GM12878 (cell line): ENCODE results near the gene ZNF655. TPM values are rescaled to one million over a fixed set of nuclear protein-coding genes. Genes with fewer than 3 reads are reported as not detected.

Source experiments
- BACH1 ChIP-seq: fragments of 450-650 bp; IDR thresholded peaks from 2 replicates; pipeline ENCODE4 v1.6.1; 2017; ENCODE audit warnings: mild to moderate bottlenecking, borderline replicate concordance
- CBX3 ChIP-seq: fragments of 200-600 bp; sonication (generic); IDR thresholded peaks from 2 replicates; pipeline ENCODE4 v1.6.1; 2016; ENCODE audit warnings: low read depth, borderline replicate concordance
- CBX5 ChIP-seq: sonication (generic); IDR thresholded peaks from 2 replicates; pipeline ENCODE4 v1.6.1; 2016; ENCODE audit warnings: low read depth, moderate library complexity, mild to moderate bottlenecking, inconsistent platforms
- DPF2 ChIP-seq: fragments of 450-650 bp; IDR thresholded peaks from 2 replicates; pipeline ENCODE4 v1.6.1; 2017; ENCODE audit warnings: mild to moderate bottlenecking
- IKZF2 ChIP-seq, 2 experiments: fragments of 450-650 bp; IDR thresholded peaks; 2 replicates each; pipeline ENCODE4 v1.6.1; 2017; ENCODE audit warnings: mild to moderate bottlenecking in 2 of 2, moderate library complexity in 2 of 2
- NFXL1 ChIP-seq: fragments of 450-650 bp; IDR thresholded peaks from 2 replicates; pipeline ENCODE4 v1.6.1; 2017; ENCODE audit warnings: antibody characterized with exemption, mild to moderate bottlenecking, borderline replicate concordance
- NFYA ChIP-seq: IDR thresholded peaks from 2 replicates; pipeline ENCODE4 v1.6.1; 2011; ENCODE audit warnings: low read depth, mild to moderate bottlenecking, low read length, improper control_type of control experiment, borderline replicate concordance
- NFYB ChIP-seq: IDR thresholded peaks from 2 replicates; pipeline ENCODE4 v1.6.1; 2011; ENCODE audit warnings: low read depth, mild to moderate bottlenecking, low read length, improper control_type of control experiment, moderate library complexity; ENCODE audit not compliant: insufficient read depth
- NRF1 ChIP-seq: conservative IDR thresholded peaks from 2 replicates; pipeline ENCODE4 v1.6.1; 2011; ENCODE audit warnings: mild to moderate bottlenecking, low read depth, low read length, improper control_type of control experiment
- POLR2AphosphoS2 ChIP-seq: IDR thresholded peaks from 2 replicates; pipeline ENCODE4 v1.6.1; 2011; ENCODE audit warnings: low read depth, mild to moderate bottlenecking, low read length, improper control_type of control experiment, moderate library complexity
- RB1 ChIP-seq: fragments of 450-650 bp; formaldehyde crosslinking; IDR thresholded peaks from 2 replicates; pipeline ENCODE4 v1.6.1; 2017; ENCODE audit warnings: mild to moderate bottlenecking, borderline replicate concordance
- SIN3A ChIP-seq: IDR thresholded peaks from 2 replicates; pipeline ENCODE4 v1.6.1; 2012; ENCODE audit warnings: low read depth, low read length, improper control_type of control experiment
- SMARCA5 ChIP-seq: fragments of 450-650 bp; IDR thresholded peaks from 2 replicates; pipeline ENCODE4 v1.6.1; 2017; ENCODE audit warnings: mild to moderate bottlenecking
- SMC3 ChIP-seq: IDR thresholded peaks from 2 replicates; pipeline ENCODE4 v1.6.1; 2011; ENCODE audit warnings: low read length, improper control_type of control experiment, borderline replicate concordance
- SUPT20H ChIP-seq: IDR thresholded peaks from 2 replicates; pipeline ENCODE4 v1.6.1; 2011; ENCODE audit warnings: low read depth, mild to moderate bottlenecking, low read length, moderate library complexity, borderline replicate concordance; ENCODE audit not compliant: control insufficient read depth
- TAF1 ChIP-seq: IDR thresholded peaks from 2 replicates; pipeline ENCODE4 v1.6.1; 2011; ENCODE audit warnings: mild to moderate bottlenecking, low read depth, low read length, borderline replicate concordance
- ZNF24 ChIP-seq: fragments of 450-650 bp; IDR thresholded peaks from 2 replicates; pipeline ENCODE4 v1.6.1; 2017; ENCODE audit warnings: antibody characterized with exemption, mild to moderate bottlenecking
- polyA plus RNA-seq, 11 experiments: library from polyadenylated mRNA; depleted of rRNA in 4 of 11; unstranded in 6 of 11; stranded (reverse) in 5 of 11; fragments of >200 nt; fragmentation: Nextera tagmentation in 4 of 11; fragmentation: Illumina TruSeq in 1 of 11; extraction: Ambion mirVana in 4 of 11; extraction: Trizol in 1 of 11; gene quantifications; 1 replicate in 1 of 11; 2 replicates in 10 of 11; pipeline versions ENCODE4 v1.2.1 to v1.2.3, GENCODE V29; 2011 to 2016; ENCODE audit warnings: inconsistent platforms in 2 of 11, missing spikeins in 2 of 11, low read depth in 1 of 11
- total RNA-seq, 4 experiments: library from RNA; depleted of rRNA in 3 of 4; stranded (reverse); fragments of >200 nt in 3 of 4; fragmentation: Illumina TruSeq in 1 of 4; extraction: Trizol in 1 of 4; gene quantifications; 2 replicates each; pipeline versions ENCODE4 v1.2.1 to v1.2.3, GENCODE V29; 2013 to 2021
- TF ChIP-seq, protein P1 (sequence below): fragments of 450-650 bp; IDR thresholded peaks from 2 replicates; pipeline ENCODE4 v1.6.1; 2016; ENCODE audit warnings: mild to moderate bottlenecking, moderate library complexity, borderline replicate concordance
- TF ChIP-seq, protein P2 (sequence below): fragments of 450-650 bp; IDR thresholded peaks from 2 replicates; pipeline ENCODE4 v1.6.1; 2018; ENCODE audit warnings: mild to moderate bottlenecking, low read depth, moderate library complexity; ENCODE audit not compliant: partially characterized antibody
- TF ChIP-seq, protein P3 (sequence below): IDR thresholded peaks from 2 replicates; pipeline ENCODE4 v1.6.1; 2011; ENCODE audit warnings: low read depth, mild to moderate bottlenecking, low read length, moderate library complexity, borderline replicate concordance; ENCODE audit errors: extremely low read depth
- TF ChIP-seq, protein P4 (sequence below): IDR thresholded peaks from 2 replicates; pipeline ENCODE4 v1.6.1; 2012; ENCODE audit warnings: low read depth, low read length, improper control_type of control experiment

The ZNF655 gene
- total and polyA plus RNA-seq, 10 of the 15 experiments (the other 5 are each of a cell fraction or from before 2014, with no cell fraction given), result 14.5 to 107 (median 52.8) TPM

DNA sequence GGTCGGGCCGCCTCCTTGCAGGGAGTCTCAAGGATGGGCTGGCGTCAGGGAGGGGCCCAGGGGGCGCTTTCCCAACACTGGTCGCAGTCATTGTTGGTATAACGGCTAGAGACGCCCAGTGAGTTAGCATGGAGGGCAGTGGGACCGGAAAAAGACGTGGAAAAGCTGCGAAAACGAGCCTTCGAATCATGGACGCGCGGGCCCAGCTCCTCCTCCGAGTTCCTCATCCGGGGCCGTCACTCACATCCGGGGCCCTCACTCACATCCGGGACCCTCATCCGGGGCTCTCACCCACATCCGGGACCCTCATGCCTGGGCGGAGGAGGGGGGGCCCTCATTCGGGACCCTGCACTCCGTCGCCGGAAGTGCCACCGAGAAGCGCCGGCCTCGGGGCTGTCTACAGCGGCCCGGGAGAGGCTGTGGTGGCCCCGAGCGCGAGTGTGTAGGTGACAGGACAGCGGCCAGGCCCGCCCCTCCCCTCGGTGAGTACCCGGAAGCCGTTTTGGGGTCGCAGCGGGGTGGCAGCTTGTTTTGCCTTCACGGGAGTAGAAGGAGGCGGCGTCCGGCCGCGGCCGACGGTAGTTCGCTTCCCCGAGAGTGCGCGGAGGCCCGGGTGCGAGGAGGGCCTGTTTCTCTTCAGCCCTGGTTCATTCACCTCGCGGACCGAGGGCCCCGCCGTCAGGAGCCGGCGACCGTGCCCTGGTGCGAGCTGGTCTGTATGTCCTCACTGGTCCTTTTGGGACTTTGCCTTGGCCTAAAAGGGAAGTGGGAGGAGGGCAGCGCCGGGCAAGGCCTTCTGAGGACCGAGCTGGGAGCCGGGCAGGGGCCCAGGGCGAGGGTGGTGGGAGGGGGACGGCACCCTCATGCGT is at the start of gene ZNF655 (continued):
- no peak; the same call in none of the 2 replicates for TF ChIP-seq DPF2
- TF ChIP-seq NFYB, result 0 out of 2 replicates have a peak, but pooled peaks have one; percentile 13
- no peak for TF ChIP-seq NFXL1
- peak; percentile 31; the same call in 1 of the 2 replicates for TF ChIP-seq RB1
- no peak for TF ChIP-seq NRF1
- no peak for TF ChIP-seq SMARCA5
- TF ChIP-seq, protein P1, sequence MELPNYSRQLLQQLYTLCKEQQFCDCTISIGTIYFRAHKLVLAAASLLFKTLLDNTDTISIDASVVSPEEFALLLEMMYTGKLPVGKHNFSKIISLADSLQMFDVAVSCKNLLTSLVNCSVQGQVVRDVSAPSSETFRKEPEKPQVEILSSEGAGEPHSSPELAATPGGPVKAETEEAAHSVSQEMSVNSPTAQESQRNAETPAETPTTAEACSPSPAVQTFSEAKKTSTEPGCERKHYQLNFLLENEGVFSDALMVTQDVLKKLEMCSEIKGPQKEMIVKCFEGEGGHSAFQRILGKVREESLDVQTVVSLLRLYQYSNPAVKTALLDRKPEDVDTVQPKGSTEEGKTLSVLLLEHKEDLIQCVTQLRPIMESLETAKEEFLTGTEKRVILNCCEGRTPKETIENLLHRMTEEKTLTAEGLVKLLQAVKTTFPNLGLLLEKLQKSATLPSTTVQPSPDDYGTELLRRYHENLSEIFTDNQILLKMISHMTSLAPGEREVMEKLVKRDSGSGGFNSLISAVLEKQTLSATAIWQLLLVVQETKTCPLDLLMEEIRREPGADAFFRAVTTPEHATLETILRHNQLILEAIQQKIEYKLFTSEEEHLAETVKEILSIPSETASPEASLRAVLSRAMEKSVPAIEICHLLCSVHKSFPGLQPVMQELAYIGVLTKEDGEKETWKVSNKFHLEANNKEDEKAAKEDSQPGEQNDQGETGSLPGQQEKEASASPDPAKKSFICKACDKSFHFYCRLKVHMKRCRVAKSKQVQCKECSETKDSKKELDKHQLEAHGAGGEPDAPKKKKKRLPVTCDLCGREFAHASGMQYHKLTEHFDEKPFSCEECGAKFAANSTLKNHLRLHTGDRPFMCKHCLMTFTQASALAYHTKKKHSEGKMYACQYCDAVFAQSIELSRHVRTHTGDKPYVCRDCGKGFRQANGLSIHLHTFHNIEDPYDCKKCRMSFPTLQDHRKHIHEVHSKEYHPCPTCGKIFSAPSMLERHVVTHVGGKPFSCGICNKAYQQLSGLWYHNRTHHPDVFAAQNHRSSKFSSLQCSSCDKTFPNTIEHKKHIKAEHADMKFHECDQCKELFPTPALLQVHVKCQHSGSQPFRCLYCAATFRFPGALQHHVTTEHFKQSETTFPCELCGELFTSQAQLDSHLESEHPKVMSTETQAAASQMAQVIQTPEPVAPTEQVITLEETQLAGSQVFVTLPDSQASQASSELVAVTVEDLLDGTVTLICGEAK, result peak; percentile 86; the same call in 1 of the 2 replicates
- TF ChIP-seq, protein P2, sequence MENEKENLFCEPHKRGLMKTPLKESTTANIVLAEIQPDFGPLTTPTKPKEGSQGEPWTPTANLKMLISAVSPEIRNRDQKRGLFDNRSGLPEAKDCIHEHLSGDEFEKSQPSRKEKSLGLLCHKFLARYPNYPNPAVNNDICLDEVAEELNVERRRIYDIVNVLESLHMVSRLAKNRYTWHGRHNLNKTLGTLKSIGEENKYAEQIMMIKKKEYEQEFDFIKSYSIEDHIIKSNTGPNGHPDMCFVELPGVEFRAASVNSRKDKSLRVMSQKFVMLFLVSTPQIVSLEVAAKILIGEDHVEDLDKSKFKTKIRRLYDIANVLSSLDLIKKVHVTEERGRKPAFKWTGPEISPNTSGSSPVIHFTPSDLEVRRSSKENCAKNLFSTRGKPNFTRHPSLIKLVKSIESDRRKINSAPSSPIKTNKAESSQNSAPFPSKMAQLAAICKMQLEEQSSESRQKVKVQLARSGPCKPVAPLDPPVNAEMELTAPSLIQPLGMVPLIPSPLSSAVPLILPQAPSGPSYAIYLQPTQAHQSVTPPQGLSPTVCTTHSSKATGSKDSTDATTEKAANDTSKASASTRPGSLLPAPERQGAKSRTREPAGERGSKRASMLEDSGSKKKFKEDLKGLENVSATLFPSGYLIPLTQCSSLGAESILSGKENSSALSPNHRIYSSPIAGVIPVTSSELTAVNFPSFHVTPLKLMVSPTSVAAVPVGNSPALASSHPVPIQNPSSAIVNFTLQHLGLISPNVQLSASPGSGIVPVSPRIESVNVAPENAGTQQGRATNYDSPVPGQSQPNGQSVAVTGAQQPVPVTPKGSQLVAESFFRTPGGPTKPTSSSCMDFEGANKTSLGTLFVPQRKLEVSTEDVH, result peak; percentile 100
- TF ChIP-seq, protein P3, sequence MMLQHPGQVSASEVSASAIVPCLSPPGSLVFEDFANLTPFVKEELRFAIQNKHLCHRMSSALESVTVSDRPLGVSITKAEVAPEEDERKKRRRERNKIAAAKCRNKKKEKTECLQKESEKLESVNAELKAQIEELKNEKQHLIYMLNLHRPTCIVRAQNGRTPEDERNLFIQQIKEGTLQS, result peak; percentile 7; the same call in 1 of the 2 replicates
- no peak for TF ChIP-seq SUPT20H
- peak; percentile 14 to 99; a peak in 2 of 4 replicates for TF ChIP-seq IKZF2 (IDR thresholded peaks at IDR 0.05)
- no peak for TF ChIP-seq CBX3
- TF ChIP-seq CBX5, result no peak
- peak; percentile 79 for TF ChIP-seq SIN3A
- TF ChIP-seq ZNF24, result no peak
- TF ChIP-seq TAF1, result peak; percentile 66; the same call in 1 of the 2 replicates
- peak; percentile 92 for TF ChIP-seq POLR2AphosphoS2
- TF ChIP-seq BACH1, result peak; percentile 29
- no peak for TF ChIP-seq SMC3
- TF ChIP-seq, protein P4, sequence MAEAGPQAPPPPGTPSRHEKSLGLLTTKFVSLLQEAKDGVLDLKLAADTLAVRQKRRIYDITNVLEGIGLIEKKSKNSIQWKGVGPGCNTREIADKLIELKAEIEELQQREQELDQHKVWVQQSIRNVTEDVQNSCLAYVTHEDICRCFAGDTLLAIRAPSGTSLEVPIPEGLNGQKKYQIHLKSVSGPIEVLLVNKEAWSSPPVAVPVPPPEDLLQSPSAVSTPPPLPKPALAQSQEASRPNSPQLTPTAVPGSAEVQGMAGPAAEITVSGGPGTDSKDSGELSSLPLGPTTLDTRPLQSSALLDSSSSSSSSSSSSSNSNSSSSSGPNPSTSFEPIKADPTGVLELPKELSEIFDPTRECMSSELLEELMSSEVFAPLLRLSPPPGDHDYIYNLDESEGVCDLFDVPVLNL, result no peak
- TF ChIP-seq NFYA, result no peak
